GM12873 (cell line): Measurements from ENCODE around the gene UBE2M.

ENCODE experiments used
- CTCF ChIP-seq: IDR thresholded peaks from 2 replicates; pipeline ENCODE4 v1.5.1; 2012; ENCODE audit warnings: low read depth, mild to moderate bottlenecking, moderate library complexity, low read length, control low read depth; ENCODE audit not compliant: insufficient read depth; ENCODE audit errors: missing control alignments

Gene UBE2M

GRCh38 chr19:58522709-58523108, 35.7 kb downstream of the UBE2M start:
- no peak for TF ChIP-seq CTCF

- no peak for TF ChIP-seq CTCF
Observed at GRCh38 chr19:58521651-58522050, 36.8 kb downstream of the UBE2M start.

- no peak for TF ChIP-seq CTCF
Observed at GRCh38 chr19:58520257-58520599, 38.2 kb downstream of the UBE2M start.

- peak; percentile 78 for TF ChIP-seq CTCF
Observed at GRCh38 chr19:58519355-58520256, 38.8 kb downstream of the UBE2M start, which contains the start of gene ZBTB45. TSS of gene ZBTB45 (minus strand) at chr19:58519810. CDS start at chr19:58517673, 2,137 bp downstream.

GRCh38 chr19:58519087-58519354, 39.4 kb downstream of the UBE2M start:
- TF ChIP-seq CTCF = peak; percentile 54

GRCh38 chr19:58518256-58519086, 39.9 kb downstream of the UBE2M start:
- TF ChIP-seq CTCF = no peak

GRCh38 chr19:58516964-58517833, 41.2 kb downstream of the UBE2M start:
- peak; percentile 3 for TF ChIP-seq CTCF
